GM12864 (cell line): ENCODE measurements around the gene ANKH.

ENCODE experiments used
- DNase-seq: peaks from one replicate; pipeline ENCODE4 v3.0.0-alpha.2; 2011; ENCODE audit warnings: low read depth
- H3K4me3 ChIP-seq: 2 replicates; pipeline ENCODE4 v1.5.1; 2011; ENCODE audit warnings: mild to moderate bottlenecking, low read depth, low read length, control low read depth
- TF ChIP-seq, protein P1 (sequence below): IDR thresholded peaks from 2 replicates; pipeline ENCODE4 v1.5.1; 2011; ENCODE audit warnings: low read depth, mild to moderate bottlenecking, moderate library complexity, low read length, control low read depth, inconsistent platforms; ENCODE audit errors: missing control alignments

ANKH gene

DNA sequence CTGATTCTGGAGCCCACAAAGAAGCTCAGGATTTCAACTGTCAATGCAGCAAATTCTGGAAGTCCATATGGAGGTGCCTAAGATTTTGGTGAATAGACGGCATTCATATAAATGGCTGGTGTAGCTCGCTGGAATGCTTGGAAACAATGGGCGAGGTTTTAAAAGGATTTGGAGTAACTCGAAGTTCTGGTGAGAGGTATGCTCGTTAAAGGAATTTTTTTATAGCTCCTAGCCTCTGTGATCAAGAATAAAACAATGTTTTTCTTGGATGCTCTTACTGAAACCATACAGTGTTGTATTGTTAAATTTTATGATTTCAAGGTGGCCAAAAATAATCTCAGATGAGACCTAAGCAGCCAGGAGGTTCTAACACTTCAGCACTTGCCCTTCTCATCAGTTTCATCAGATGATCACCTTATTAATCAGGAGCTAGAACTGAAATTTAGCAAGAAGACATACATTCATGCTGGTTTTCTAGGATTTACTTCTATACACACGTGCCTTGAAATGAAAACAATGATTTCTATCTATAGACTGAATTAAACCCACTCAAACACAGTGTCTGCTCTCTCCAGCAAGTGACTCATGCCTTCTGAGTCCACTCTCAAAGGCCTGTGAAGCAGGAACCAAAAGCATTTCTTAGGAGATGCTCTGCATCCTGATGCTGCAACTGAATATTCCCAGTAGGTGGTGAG, 127.8 kb downstream of the ANKH start:
- no peak overlapping the region for H3K4me3 ChIP-seq
- no peak for DNase-seq
- TF ChIP-seq, protein P1, sequence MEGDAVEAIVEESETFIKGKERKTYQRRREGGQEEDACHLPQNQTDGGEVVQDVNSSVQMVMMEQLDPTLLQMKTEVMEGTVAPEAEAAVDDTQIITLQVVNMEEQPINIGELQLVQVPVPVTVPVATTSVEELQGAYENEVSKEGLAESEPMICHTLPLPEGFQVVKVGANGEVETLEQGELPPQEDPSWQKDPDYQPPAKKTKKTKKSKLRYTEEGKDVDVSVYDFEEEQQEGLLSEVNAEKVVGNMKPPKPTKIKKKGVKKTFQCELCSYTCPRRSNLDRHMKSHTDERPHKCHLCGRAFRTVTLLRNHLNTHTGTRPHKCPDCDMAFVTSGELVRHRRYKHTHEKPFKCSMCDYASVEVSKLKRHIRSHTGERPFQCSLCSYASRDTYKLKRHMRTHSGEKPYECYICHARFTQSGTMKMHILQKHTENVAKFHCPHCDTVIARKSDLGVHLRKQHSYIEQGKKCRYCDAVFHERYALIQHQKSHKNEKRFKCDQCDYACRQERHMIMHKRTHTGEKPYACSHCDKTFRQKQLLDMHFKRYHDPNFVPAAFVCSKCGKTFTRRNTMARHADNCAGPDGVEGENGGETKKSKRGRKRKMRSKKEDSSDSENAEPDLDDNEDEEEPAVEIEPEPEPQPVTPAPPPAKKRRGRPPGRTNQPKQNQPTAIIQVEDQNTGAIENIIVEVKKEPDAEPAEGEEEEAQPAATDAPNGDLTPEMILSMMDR: no peak

DNA sequence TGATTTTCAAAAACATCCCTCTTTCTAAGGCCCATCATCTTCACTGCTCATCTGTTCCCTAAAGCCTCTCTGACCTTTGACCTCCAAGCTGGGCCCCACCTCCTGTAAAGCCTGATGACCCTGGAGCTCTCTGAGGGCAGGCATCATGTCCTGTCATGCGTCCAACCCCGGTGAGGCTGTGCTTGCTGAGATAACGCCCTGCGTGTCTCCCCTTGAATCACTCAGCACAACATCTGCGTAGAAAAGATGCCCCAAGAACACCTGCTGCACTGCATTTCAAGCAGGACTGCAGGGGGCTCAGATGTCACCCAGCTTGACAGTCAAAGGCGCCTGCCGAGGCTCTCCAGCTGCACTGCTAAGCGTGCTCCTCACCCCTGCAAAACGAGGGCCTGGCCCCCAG, 129.1 kb downstream of the ANKH start:
- TF ChIP-seq, protein P1: no peak
- H3K4me3 ChIP-seq: no peak overlapping the region
- DNase-seq: no peak

- TF ChIP-seq, protein P1: no peak
- no peak overlapping the region for H3K4me3 ChIP-seq
- DNase-seq: no peak
Measured at GRCh38 chr5:14741801-14742440, 129.7 kb downstream of the ANKH start.

DNA sequence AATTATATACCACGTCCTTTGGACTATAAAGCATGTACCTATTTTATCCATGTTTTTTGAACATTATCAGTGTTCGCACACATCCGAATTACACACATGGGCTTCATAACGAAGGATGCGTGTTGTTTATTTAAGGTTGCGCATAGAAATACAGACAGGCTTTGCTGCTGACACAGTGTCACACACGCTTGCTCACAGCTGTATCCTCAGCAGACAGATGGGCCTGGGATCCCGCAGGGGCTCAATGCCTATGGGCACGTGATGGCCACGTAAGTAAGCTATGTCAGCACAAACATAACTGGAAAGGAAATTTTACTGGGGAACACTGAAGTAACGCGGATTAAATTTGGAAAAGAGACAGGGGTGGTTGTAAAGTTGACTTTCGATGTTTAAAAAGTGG, 130.4 kb downstream of the ANKH start:
- H3K4me3 ChIP-seq: no peak overlapping the region
- DNase-seq: no peak
- TF ChIP-seq, protein P1: no peak

GRCh38 chr5:14739981-14740380, 131.6 kb downstream of the ANKH start:
- H3K4me3 ChIP-seq: no peak overlapping the region
- TF ChIP-seq, protein P1: no peak
- no peak for DNase-seq

GRCh38 chr5:14739538-14739937, 132.0 kb downstream of the ANKH start:
- TF ChIP-seq, protein P1: no peak
- no peak for DNase-seq
- H3K4me3 ChIP-seq: no peak overlapping the region

DNA sequence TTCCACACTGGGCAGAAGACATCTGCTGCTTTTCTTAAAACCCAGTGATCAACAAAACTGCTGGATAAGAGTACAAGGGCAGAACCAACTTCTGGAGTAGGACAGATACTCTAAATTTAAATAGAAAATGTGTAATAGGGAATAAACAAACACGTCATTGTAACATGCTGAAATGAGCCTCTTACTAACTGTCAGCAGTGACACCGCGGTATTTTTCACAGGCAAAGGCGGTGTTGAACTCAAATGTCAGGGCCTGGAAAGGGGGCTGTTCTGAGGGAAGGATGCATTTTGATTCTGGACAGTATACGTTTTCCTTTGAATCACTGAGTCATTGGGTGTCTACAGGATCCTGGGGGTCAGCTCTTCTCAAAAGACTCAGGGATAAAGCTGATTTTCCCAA, 133.5 kb downstream of the ANKH start:
- TF ChIP-seq, protein P1: no peak
- DNase-seq: no peak
- H3K4me3 ChIP-seq: no peak overlapping the region
